GM19035 (cell line): ENCODE data around the gene KRT37.

Source experiments
- ATAC-seq: cut with Tn5 transposase; IDR thresholded peaks from one replicate; pipeline ENCODE4 v1.9.1; 2021; ENCODE audit not compliant: unreplicated experiment

The KRT37 gene

DNA sequence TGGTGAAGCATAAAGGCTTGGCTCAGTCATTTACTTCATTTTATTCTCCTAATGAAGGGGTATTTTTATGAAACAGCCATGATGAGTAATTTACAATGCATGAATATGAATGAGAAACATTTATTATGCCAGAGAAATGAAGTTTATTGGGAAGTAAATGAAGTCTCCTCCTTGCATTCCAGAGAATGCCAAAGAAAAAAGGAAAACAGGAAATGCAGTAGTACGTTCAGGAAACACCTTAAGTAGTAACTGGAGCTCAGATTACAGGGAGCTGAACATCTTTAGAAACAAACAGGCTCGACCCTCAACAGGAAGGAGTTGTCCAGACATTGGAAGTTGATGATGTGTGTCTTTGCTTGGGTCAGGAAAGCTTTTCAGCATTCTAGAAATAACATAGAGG lies 46.8 kb downstream of the KRT37 start:
- ATAC-seq = no peak
